Breast epithelium (tissue), 3 donors: Measurements from ENCODE around the gene DMP1.

Experiments
- POLR2A ChIP-seq: fragments of 450-650 bp; IDR thresholded peaks from one replicate; pipeline ENCODE4 v1.6.1; 2016; ENCODE audit warnings: antibody characterized with exemption, mild to moderate bottlenecking, moderate library complexity
- POLR2AphosphoS5 ChIP-seq, 3 donors: sonication (generic); formaldehyde crosslinking; IDR thresholded peaks; one replicate each; pipeline ENCODE4 v1.6.1; 2017; ENCODE audit warnings: antibody characterized with exemption in 3 of 3
- TF ChIP-seq, protein P1 (sequence below), 3 donors: fragments of 450-650 bp; IDR thresholded peaks; one replicate each; pipeline ENCODE4 v1.5.1; 2016 to 2017; ENCODE audit warnings: antibody characterized with exemption in 3 of 3, mild to moderate bottlenecking in 3 of 3, moderate library complexity in 3 of 3

- TF ChIP-seq, protein P1, sequence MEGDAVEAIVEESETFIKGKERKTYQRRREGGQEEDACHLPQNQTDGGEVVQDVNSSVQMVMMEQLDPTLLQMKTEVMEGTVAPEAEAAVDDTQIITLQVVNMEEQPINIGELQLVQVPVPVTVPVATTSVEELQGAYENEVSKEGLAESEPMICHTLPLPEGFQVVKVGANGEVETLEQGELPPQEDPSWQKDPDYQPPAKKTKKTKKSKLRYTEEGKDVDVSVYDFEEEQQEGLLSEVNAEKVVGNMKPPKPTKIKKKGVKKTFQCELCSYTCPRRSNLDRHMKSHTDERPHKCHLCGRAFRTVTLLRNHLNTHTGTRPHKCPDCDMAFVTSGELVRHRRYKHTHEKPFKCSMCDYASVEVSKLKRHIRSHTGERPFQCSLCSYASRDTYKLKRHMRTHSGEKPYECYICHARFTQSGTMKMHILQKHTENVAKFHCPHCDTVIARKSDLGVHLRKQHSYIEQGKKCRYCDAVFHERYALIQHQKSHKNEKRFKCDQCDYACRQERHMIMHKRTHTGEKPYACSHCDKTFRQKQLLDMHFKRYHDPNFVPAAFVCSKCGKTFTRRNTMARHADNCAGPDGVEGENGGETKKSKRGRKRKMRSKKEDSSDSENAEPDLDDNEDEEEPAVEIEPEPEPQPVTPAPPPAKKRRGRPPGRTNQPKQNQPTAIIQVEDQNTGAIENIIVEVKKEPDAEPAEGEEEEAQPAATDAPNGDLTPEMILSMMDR (IDR thresholded peaks at IDR 0.05): no peak
- TF ChIP-seq POLR2A (no peak), POLR2AphosphoS5 (IDR thresholded peaks at IDR 0.05) (no peak)
Measured at GRCh38 chr4:87644286-87644685, 5.8 kb upstream of the DMP1 start.
